ENCODE measurements around the gene PKNOX2.

DNA sequence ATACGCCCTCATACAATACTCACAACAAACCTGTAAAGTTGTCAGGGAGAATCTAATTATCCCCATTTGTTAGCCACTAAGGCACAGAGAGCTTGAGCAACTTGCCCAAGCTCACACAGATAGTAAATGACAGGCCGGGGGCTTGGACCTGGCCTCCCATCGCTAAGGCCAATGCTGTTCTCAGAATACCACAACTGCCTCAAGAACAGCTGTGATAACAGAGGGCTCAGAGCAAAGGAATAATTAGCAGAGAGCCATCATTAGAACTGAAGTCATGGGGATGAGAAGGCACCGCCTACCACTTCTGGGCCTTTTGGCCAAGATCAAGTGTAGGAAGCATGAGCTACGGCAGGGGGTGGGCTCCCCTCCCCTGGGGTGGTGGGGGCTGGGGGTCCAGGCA is 232.9 kb downstream of the PKNOX2 start:
- TF ChIP-seq, protein P1, sequence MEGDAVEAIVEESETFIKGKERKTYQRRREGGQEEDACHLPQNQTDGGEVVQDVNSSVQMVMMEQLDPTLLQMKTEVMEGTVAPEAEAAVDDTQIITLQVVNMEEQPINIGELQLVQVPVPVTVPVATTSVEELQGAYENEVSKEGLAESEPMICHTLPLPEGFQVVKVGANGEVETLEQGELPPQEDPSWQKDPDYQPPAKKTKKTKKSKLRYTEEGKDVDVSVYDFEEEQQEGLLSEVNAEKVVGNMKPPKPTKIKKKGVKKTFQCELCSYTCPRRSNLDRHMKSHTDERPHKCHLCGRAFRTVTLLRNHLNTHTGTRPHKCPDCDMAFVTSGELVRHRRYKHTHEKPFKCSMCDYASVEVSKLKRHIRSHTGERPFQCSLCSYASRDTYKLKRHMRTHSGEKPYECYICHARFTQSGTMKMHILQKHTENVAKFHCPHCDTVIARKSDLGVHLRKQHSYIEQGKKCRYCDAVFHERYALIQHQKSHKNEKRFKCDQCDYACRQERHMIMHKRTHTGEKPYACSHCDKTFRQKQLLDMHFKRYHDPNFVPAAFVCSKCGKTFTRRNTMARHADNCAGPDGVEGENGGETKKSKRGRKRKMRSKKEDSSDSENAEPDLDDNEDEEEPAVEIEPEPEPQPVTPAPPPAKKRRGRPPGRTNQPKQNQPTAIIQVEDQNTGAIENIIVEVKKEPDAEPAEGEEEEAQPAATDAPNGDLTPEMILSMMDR (IDR thresholded peaks at IDR 0.05 in 8 of 11, conservative IDR thresholded peaks at IDR 0.05 in 3 of 11), result no peak
- TF ChIP-seq POLR2AphosphoS5 (IDR thresholded peaks at IDR 0.05), result no peak
